HepG2 (cell line): ENCODE results near the gene ELP5. TPM values are rescaled to one million over a fixed set of nuclear protein-coding genes. Genes with fewer than 3 reads are reported as not detected.

Source experiments
- AGO2 ChIP-seq: fragments of 200-400 bp; formaldehyde crosslinking; optimal IDR thresholded peaks from 2 replicates; pipeline ENCODE3; 2017; ENCODE audit warnings: mild to moderate bottlenecking, low read depth, low read length, moderate library complexity
- BCL3 ChIP-seq: sonication (generic); formaldehyde crosslinking; IDR thresholded peaks from 2 replicates; pipeline ENCODE4 v1.5.1; 2020; ENCODE audit warnings: mild to moderate bottlenecking, missing genetic modification reagents, moderate library complexity
- BHLHE40 ChIP-seq: IDR thresholded peaks from 2 replicates; pipeline ENCODE4 v1.6.1; 2011; ENCODE audit warnings: low read length, improper control_type of control experiment
- BRCA1 ChIP-seq: sonication (generic); formaldehyde crosslinking; IDR thresholded peaks from 2 replicates; pipeline ENCODE4 v1.4.0; 2020; ENCODE audit warnings: missing genetic modification reagents
- CBX1 ChIP-seq: IDR thresholded peaks from one replicate; pipeline ENCODE4 v1.6.1; 2016; ENCODE audit warnings: antibody characterized with exemption, low read depth
- DMAP1 ChIP-seq: IDR thresholded peaks from 2 replicates; pipeline ENCODE4 v1.6.1; 2016
- ELF1 ChIP-seq: sonication (generic); formaldehyde crosslinking; IDR thresholded peaks from 2 replicates; pipeline ENCODE4 v1.4.0; 2020; ENCODE audit warnings: missing genetic modification reagents
- HMGXB4 ChIP-seq, 2 experiments: sonication (generic) in 1 of 2; formaldehyde crosslinking in 1 of 2; IDR thresholded peaks; 2 replicates each; pipeline versions ENCODE4 v1.4.0 to v1.6.1; 2018 to 2020; ENCODE audit warnings: missing genetic modification reagents in 2 of 2, borderline replicate concordance in 1 of 2, low read depth in 1 of 2, mild to moderate bottlenecking in 1 of 2, missing biosample characterization in 1 of 2
- MIER3 ChIP-seq: IDR thresholded peaks from 2 replicates; pipeline ENCODE4 v1.6.1; 2016; ENCODE audit warnings: missing compliant biosample characterization, borderline replicate concordance
- NCOA1 ChIP-seq: sonication (generic); formaldehyde crosslinking; IDR thresholded peaks from 2 replicates; pipeline ENCODE4 v1.9.0; 2021; ENCODE audit warnings: missing genetic modification reagents
- SALL2 ChIP-seq: sonication (generic); formaldehyde crosslinking; IDR thresholded peaks from 2 replicates; pipeline ENCODE4 v1.8.1; 2023; ENCODE audit warnings: mild to moderate bottlenecking, missing genetic modification reagents, inconsistent platforms
- SCMH1 ChIP-seq: sonication (generic); formaldehyde crosslinking; IDR thresholded peaks from 2 replicates; pipeline ENCODE4 v1.9.0; 2021; ENCODE audit warnings: missing genetic modification reagents, mild to moderate bottlenecking, borderline replicate concordance
- SIN3A ChIP-seq: IDR thresholded peaks from 2 replicates; pipeline ENCODE4 v1.6.1; 2011; ENCODE audit warnings: low read depth, mild to moderate bottlenecking, control low read depth, low read length, borderline replicate concordance
- ZBTB39 ChIP-seq: sonication (generic); formaldehyde crosslinking; IDR thresholded peaks from 2 replicates; pipeline ENCODE4 v1.5.0; 2020; ENCODE audit warnings: missing genetic modification reagents
- ZKSCAN8 ChIP-seq: IDR thresholded peaks from 2 replicates; pipeline ENCODE4 v1.6.1; 2016; ENCODE audit warnings: borderline replicate concordance, missing genetic modification reagents, missing compliant biosample characterization
- ZNF280D ChIP-seq: sonication (generic); formaldehyde crosslinking; IDR thresholded peaks from 2 replicates; pipeline ENCODE4 v1.5.1; 2020; ENCODE audit warnings: mild to moderate bottlenecking, missing genetic modification reagents
- ZNF354B ChIP-seq: sonication (generic); formaldehyde crosslinking; IDR thresholded peaks from 2 replicates; pipeline ENCODE4 v1.8.0; 2022; ENCODE audit warnings: mild to moderate bottlenecking, missing genetic modification reagents
- ZNF451 ChIP-seq: sonication (generic); formaldehyde crosslinking; IDR thresholded peaks from 2 replicates; pipeline ENCODE4 v1.5.0; 2020; ENCODE audit warnings: mild to moderate bottlenecking, missing genetic modification reagents
- ZNF460 ChIP-seq: sonication (generic); formaldehyde crosslinking; IDR thresholded peaks from 2 replicates; pipeline ENCODE4 v1.5.1; 2020; ENCODE audit warnings: missing genetic modification reagents, mild to moderate bottlenecking, borderline replicate concordance
- ZNF552 ChIP-seq: sonication (generic); formaldehyde crosslinking; IDR thresholded peaks from 2 replicates; pipeline ENCODE4 v1.9.0; 2022; ENCODE audit warnings: missing genetic modification reagents, mild to moderate bottlenecking, borderline replicate concordance
- ZNF556 ChIP-seq: sonication (generic); formaldehyde crosslinking; IDR thresholded peaks from 2 replicates; pipeline ENCODE4 v1.4.0; 2020; ENCODE audit warnings: mild to moderate bottlenecking, missing genetic modification reagents, borderline replicate concordance
- ZNF619 ChIP-seq: sonication (generic); formaldehyde crosslinking; IDR thresholded peaks from 2 replicates; pipeline ENCODE4 v1.4.0; 2020; ENCODE audit warnings: mild to moderate bottlenecking, missing genetic modification reagents
- polyA plus RNA-seq, 8 experiments: library from polyadenylated mRNA; depleted of rRNA in 3 of 8; stranded (reverse) in 7 of 8; unstranded in 1 of 8; fragments of >200 nt; fragmentation: Illumina TruSeq in 4 of 8; extraction: Trizol in 4 of 8; gene quantifications; 2 replicates each; pipeline versions ENCODE4 v1.2.1 to v1.2.3, GENCODE V29; 2011 to 2016; ENCODE audit warnings: low read depth in 4 of 8, missing spikeins in 1 of 8, mixed read lengths in 1 of 8; ENCODE audit not compliant: insufficient read depth in 1 of 8
- total RNA-seq, 5 experiments: library from RNA; depleted of rRNA; stranded (reverse); fragments of >200 nt; fragmentation: Illumina TruSeq; extraction: Trizol; gene quantifications; 2 replicates each; pipeline ENCODE4 v1.2.3, GENCODE V29; 2016; ENCODE audit warnings: low read depth in 1 of 5

Gene ELP5
- total and polyA plus RNA-seq, 2 of the 13 experiments (the other 11 are each of a cell fraction or from before 2014, with no cell fraction given), result 67.6 to 69.8 TPM

GRCh38 chr17:7281953-7282751, 30.1 kb downstream of the ELP5 start (continued):
- TF ChIP-seq ZNF280D (CRISPR knock-in tag) (no peak), MIER3 (no peak), ZNF556 (CRISPR knock-in tag) (0 out of 2 replicates have a peak, but pooled peaks have one; percentile 21), CBX1 (no peak), DMAP1 (CRISPR knock-in tag) (no peak), NCOA1 (CRISPR knock-in tag) (no peak), BCL3 (no peak; the same call in 1 of the 2 replicates), ELF1 (CRISPR knock-in tag) (no peak), BRCA1 (CRISPR knock-in tag) (no peak), ZBTB39 (no peak), SCMH1 (CRISPR knock-in tag) (no peak), AGO2 (no peak), SIN3A (no peak), ZNF552 (CRISPR knock-in tag) (no peak), HMGXB4 (CRISPR knock-in tag; IDR thresholded peaks at IDR 0.05; ENCODE audit: borderline replicate concordance in 1 of 2, low read depth in 1 of 2) (peak in 1 of 2 experiments; percentile 49; a peak in 1 of 4 replicates), ZNF354B (CRISPR knock-in tag) (no peak), ZKSCAN8 (CRISPR knock-in tag) (no peak), ZNF451 (CRISPR knock-in tag) (no peak), ZNF619 (CRISPR knock-in tag) (no peak; the same call in 1 of the 2 replicates), ZNF460 (CRISPR knock-in tag) (no peak), BHLHE40 (no peak), SALL2 (0 out of 2 replicates have a peak, but pooled peaks have one; percentile 36)
